Ishikawa (cell line): Measurements from ENCODE around the gene MYB.

ENCODE experiments used
- CEBPB ChIP-seq: IDR thresholded peaks from 2 replicates; pipeline ENCODE4 v1.6.1; 2012
- CREB1 ChIP-seq: IDR thresholded peaks from 2 replicates; pipeline ENCODE4 v1.6.1; 2012; ENCODE audit warnings: low read depth
- EGR1 ChIP-seq: IDR thresholded peaks from 2 replicates; pipeline ENCODE4 v1.6.1; 2012
- EP300 ChIP-seq: IDR thresholded peaks from 2 replicates; pipeline ENCODE4 v1.6.1; 2012; ENCODE audit warnings: borderline replicate concordance
- FOXM1 ChIP-seq: IDR thresholded peaks from 2 replicates; pipeline ENCODE4 v1.6.1; 2012; ENCODE audit warnings: low read depth, borderline replicate concordance
- NFIC ChIP-seq: IDR thresholded peaks from 2 replicates; pipeline ENCODE4 v1.6.1; 2012
- RAD21 ChIP-seq: IDR thresholded peaks from 2 replicates; pipeline ENCODE4 v1.6.1; 2012; ENCODE audit warnings: low read depth
- TAF1 ChIP-seq: IDR thresholded peaks from 2 replicates; pipeline ENCODE4 v1.6.1; 2012; ENCODE audit warnings: low read depth, mild to moderate bottlenecking
- TCF12 ChIP-seq: IDR thresholded peaks from 2 replicates; pipeline ENCODE4 v1.6.1; 2012; ENCODE audit warnings: low read depth
- TEAD4 ChIP-seq: IDR thresholded peaks from 2 replicates; pipeline ENCODE4 v1.6.1; 2012
- YY1 ChIP-seq: IDR thresholded peaks from 2 replicates; pipeline ENCODE4 v1.6.1; 2012; ENCODE audit warnings: low read depth
- ZBTB7A ChIP-seq: IDR thresholded peaks from 2 replicates; pipeline ENCODE4 v1.6.1; 2012; ENCODE audit warnings: low read depth
- TF ChIP-seq, protein P1 (sequence below): IDR thresholded peaks from 2 replicates; pipeline ENCODE4 v1.6.1; 2012
- TF ChIP-seq, protein P2 (sequence below): IDR thresholded peaks from 2 replicates; pipeline ENCODE4 v1.6.1; 2012
- TF ChIP-seq, protein P3 (sequence below): IDR thresholded peaks from 2 replicates; pipeline ENCODE4 v1.6.1; 2012; ENCODE audit warnings: low read depth, mild to moderate bottlenecking

Gene MYB

DNA sequence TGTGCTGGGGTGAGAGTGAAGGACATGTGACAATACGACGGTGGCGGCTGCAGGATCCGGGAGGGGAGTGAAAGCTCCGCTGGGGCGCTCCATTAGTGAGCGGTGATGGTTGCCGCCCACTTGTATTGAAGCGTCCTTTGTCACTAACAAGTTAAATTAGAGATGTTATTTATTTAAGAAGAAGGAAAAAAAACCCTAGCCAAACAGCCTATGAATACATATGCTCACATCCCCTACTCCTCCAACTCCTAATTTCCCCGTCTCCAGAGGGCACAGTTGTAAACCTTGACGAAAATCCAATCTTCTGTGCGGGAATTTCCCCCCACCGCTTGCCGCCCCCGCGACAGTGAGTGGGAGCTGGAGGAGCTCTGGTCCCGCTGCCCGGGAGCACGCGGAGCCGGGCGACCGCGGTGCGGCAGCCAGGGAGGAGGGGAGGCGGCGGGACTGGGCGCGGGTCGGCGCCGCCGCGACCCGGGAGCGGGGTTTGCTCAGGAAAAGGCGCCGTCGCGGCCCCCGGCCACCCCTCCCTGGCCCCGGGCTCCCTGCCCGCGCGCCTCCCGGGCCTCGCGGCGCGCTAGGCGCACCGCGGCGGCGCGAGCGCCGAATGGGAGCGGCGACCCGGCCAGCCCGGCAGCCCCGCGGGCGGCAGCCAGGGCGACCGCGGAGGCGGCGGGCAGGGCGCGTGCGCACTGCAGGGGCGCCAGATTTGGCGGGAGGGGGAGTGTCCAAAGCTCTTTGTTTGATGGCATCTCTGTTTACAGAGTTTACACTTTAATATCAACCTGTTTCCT is at the start of gene MYB:
TSS of gene MYB (plus strand) at position 767 of the 791 bp plus-strand sequence. CDS start 206 bp downstream, outside the sequence.
- no peak for TF ChIP-seq CREB1
- peak; percentile 56; the same call in 1 of the 2 replicates for TF ChIP-seq EGR1
- TF ChIP-seq, protein P1, sequence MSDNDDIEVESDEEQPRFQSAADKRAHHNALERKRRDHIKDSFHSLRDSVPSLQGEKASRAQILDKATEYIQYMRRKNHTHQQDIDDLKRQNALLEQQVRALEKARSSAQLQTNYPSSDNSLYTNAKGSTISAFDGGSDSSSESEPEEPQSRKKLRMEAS, result peak; percentile 54
- TF ChIP-seq, protein P2, sequence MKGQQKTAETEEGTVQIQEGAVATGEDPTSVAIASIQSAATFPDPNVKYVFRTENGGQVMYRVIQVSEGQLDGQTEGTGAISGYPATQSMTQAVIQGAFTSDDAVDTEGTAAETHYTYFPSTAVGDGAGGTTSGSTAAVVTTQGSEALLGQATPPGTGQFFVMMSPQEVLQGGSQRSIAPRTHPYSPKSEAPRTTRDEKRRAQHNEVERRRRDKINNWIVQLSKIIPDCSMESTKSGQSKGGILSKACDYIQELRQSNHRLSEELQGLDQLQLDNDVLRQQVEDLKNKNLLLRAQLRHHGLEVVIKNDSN, result peak; percentile 48; the same call in 1 of the 2 replicates
- TF ChIP-seq, protein P3, sequence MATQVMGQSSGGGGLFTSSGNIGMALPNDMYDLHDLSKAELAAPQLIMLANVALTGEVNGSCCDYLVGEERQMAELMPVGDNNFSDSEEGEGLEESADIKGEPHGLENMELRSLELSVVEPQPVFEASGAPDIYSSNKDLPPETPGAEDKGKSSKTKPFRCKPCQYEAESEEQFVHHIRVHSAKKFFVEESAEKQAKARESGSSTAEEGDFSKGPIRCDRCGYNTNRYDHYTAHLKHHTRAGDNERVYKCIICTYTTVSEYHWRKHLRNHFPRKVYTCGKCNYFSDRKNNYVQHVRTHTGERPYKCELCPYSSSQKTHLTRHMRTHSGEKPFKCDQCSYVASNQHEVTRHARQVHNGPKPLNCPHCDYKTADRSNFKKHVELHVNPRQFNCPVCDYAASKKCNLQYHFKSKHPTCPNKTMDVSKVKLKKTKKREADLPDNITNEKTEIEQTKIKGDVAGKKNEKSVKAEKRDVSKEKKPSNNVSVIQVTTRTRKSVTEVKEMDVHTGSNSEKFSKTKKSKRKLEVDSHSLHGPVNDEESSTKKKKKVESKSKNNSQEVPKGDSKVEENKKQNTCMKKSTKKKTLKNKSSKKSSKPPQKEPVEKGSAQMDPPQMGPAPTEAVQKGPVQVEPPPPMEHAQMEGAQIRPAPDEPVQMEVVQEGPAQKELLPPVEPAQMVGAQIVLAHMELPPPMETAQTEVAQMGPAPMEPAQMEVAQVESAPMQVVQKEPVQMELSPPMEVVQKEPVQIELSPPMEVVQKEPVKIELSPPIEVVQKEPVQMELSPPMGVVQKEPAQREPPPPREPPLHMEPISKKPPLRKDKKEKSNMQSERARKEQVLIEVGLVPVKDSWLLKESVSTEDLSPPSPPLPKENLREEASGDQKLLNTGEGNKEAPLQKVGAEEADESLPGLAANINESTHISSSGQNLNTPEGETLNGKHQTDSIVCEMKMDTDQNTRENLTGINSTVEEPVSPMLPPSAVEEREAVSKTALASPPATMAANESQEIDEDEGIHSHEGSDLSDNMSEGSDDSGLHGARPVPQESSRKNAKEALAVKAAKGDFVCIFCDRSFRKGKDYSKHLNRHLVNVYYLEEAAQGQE, result no peak

DNA sequence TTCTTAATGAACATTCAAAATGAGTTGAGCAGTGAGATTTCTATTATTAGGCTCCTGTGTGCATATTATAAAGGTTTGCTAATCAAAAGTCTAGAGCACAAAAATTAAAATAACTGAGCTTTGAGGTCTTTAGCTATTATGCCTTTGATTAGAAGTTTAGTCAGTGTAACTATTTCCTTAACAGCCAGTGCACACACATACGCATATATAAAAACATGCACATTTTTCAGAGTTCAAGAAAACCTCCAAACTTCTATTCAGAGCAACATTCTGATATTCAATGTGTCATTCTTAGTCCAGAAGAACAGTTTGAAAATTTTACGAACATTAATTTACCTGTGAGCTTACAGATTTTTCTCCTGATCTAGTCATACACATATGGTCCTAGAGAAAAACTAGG is 48.3 kb upstream of the MYB start:
- TF ChIP-seq, protein P3, result no peak
- TF ChIP-seq TAF1 (no peak), TCF12 (no peak), CREB1 (no peak), YY1 (no peak), EGR1 (no peak), FOXM1 (no peak), ZBTB7A (no peak), CEBPB (no peak), NFIC (no peak), TEAD4 (no peak), RAD21 (no peak), EP300 (no peak)
- TF ChIP-seq, protein P1, result no peak
- TF ChIP-seq, protein P2, result no peak

DNA sequence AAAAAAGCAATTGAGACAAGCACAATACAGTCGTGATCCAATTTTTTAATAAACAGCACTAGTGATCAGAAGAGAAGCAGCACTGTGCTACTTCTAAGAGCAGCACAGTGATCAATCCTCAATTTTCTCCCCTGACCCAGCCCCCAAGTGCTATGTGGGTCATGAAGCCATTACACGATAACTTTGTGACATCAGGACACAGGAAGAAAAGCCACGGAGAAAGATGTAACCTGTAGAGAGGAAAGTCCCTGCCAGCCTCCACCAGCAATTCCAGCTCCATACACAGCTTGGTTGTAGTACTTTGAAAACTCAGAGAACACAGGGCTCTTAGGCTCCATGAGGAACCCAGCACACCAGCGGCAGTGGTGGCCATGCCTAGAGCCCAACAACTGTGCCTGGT is 45.3 kb upstream of the MYB start:
- TF ChIP-seq CREB1 (no peak), RAD21 (no peak), YY1 (no peak), ZBTB7A (no peak)
- TF ChIP-seq, protein P2, result no peak

DNA sequence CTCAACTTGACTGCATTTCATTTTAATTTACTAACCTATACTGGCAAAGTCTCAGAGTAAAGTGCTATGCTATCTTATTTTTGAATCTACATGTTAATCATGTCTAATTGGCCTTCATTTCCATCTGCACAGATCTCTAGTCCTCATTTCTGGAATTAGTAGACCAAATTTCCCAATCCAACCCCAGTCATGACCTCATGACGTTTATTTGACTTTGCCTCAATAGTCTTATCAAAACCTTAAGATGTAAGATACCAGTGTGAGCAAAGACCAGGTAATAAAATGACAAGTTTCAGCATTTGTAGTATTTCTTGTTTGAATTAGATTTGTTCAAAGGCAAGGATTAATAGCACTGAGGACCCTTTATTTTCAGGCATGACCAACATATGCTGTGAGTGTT is 43.3 kb upstream of the MYB start:
- TF ChIP-seq TAF1 (no peak), ZBTB7A (no peak)

DNA sequence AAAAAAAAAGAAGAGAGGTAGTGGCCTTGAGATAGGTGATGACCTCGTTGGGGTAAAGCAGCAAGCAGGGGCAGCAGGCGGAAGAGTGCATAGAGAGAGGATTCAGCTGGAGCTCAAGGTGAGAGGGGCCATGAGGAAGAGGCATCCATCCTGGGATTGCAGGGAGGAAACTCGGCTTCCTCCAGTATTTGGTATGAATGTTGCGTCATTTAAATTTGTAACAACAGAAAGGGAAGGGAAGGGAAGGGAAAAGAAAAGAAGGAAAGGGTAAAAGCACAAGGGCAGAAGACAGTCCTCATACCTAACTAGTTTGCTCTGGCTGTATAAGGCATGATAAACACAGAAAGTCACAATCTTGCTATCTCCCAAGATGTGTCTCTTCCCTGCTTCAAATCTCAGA is 39.9 kb upstream of the MYB start:
- TF ChIP-seq EGR1, result no peak
- TF ChIP-seq ZBTB7A, result no peak
- TF ChIP-seq CEBPB, result no peak
- no peak for TF ChIP-seq YY1
- no peak for TF ChIP-seq TCF12
- no peak for TF ChIP-seq NFIC
- TF ChIP-seq RAD21, result no peak
- TF ChIP-seq, protein P1, result no peak
- no peak for TF ChIP-seq CREB1
- TF ChIP-seq FOXM1, result no peak
- TF ChIP-seq, protein P3, result no peak
- TF ChIP-seq TEAD4, result no peak
- no peak for TF ChIP-seq EP300
- TF ChIP-seq, protein P2, result no peak
- no peak for TF ChIP-seq TAF1
